Ovary (tissue), 3 donors: Measurements from ENCODE around the gene WDR36.

Experiments used
- EP300 ChIP-seq: sonication (generic); formaldehyde crosslinking; IDR thresholded peaks from one replicate; pipeline ENCODE4 v1.6.1; 2017; ENCODE audit warnings: antibody characterized with exemption
- TF ChIP-seq, protein P1 (sequence below), 3 donors: fragments of 450-650 bp in 2 of 3; fragments of 200-600 bp in 1 of 3; IDR thresholded peaks; one replicate each; pipeline versions ENCODE4 v1.5.1 to v1.8.0; 2016 to 2022; ENCODE audit warnings: antibody characterized with exemption in 3 of 3, mild to moderate bottlenecking in 1 of 3
- donor health status: DM: no; HTN: no; CAD: no.

- TF ChIP-seq, protein P1, sequence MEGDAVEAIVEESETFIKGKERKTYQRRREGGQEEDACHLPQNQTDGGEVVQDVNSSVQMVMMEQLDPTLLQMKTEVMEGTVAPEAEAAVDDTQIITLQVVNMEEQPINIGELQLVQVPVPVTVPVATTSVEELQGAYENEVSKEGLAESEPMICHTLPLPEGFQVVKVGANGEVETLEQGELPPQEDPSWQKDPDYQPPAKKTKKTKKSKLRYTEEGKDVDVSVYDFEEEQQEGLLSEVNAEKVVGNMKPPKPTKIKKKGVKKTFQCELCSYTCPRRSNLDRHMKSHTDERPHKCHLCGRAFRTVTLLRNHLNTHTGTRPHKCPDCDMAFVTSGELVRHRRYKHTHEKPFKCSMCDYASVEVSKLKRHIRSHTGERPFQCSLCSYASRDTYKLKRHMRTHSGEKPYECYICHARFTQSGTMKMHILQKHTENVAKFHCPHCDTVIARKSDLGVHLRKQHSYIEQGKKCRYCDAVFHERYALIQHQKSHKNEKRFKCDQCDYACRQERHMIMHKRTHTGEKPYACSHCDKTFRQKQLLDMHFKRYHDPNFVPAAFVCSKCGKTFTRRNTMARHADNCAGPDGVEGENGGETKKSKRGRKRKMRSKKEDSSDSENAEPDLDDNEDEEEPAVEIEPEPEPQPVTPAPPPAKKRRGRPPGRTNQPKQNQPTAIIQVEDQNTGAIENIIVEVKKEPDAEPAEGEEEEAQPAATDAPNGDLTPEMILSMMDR (IDR thresholded peaks at IDR 0.05), result no peak
- no peak for TF ChIP-seq EP300
Observed at GRCh38 chr5:111077678-111078077, 14.5 kb upstream of the WDR36 start.
